Nephron (organoid): ENCODE data around the gene CCDC30.

Experiments
- H3K27ac Mint-ChIP-seq, 3 experiments: 2 replicates each; pipeline ENCODE4 v1.8.0; 2020; ENCODE audit warnings: mixed read lengths in 3 of 3, mild to moderate bottlenecking in 2 of 3, moderate library complexity in 1 of 3
- H3K27me3 Mint-ChIP-seq: 2 replicates; pipeline ENCODE4 v1.8.0; 2021; ENCODE audit warnings: low read depth, mild to moderate bottlenecking, moderate library complexity, mixed read lengths
- H3K36me3 Mint-ChIP-seq: 2 replicates; pipeline ENCODE4 v1.8.0; 2020; ENCODE audit warnings: low read depth, mixed read lengths
- H3K4me1 Mint-ChIP-seq: 2 replicates; pipeline ENCODE4 v1.8.0; 2020; ENCODE audit warnings: mixed read lengths
- H3K4me3 Mint-ChIP-seq, 3 experiments: 2 replicates each; pipeline ENCODE4 v1.8.0; 2020; ENCODE audit warnings: mild to moderate bottlenecking in 3 of 3, mixed read lengths in 3 of 3, moderate library complexity in 2 of 3
- H3K9me3 Mint-ChIP-seq: 2 replicates; pipeline ENCODE4 v1.8.0; 2020; ENCODE audit warnings: mixed read lengths
- CTCF ChIP-seq, 3 experiments: fragments of 200-600 bp; sonication (generic); IDR thresholded peaks; one replicate each; pipeline ENCODE4 v1.5.0; 2021; ENCODE audit warnings: antibody characterized with exemption in 3 of 3; ENCODE audit not compliant: unreplicated experiment in 3 of 3

The CCDC30 gene

GRCh38 chr1:42657981-42658876, 195.1 kb downstream of the CCDC30 start, which contains the start of gene PPIH:
PPIH (plus strand) TSS chr1:42658423; CDS start chr1:42658447, 24 bp downstream.
- Mint-ChIP-seq H3K9me3 (no peaks in the 10 kb centered on the region), H3K27ac (peak within 1 kb of the TSS; percentile 56 to 96 (median 86)), H3K4me1 (peaks cover 27% of the 10 kb centered on the region), H3K4me3 (peak within 1 kb of the TSS; percentile 93 to 99 (median 99)), H3K27me3 (no peaks in the 10 kb centered on the region), H3K36me3 (peaks cover 21% of the 10 kb centered on the region)
- peak in 2 of 3 experiments; percentile 23 to 41 for TF ChIP-seq CTCF (IDR thresholded peaks at IDR 0.05; ENCODE audit: unreplicated experiment in 3 of 3)

- Mint-ChIP-seq H3K4me1 (peaks cover 27% of the 10 kb centered on the region), H3K9me3 (no peaks in the 10 kb centered on the region), H3K27me3 (no peaks in the 10 kb centered on the region), H3K27ac (peak overlapping the region; percentile 56 to 96 (median 86)), H3K4me3 (peak overlapping the region; percentile 93 to 99 (median 99)), H3K36me3 (peaks cover 26% of the 10 kb centered on the region)
- TF ChIP-seq CTCF (IDR thresholded peaks at IDR 0.05; ENCODE audit: unreplicated experiment in 3 of 3), result no peak
These were observed 195.8 kb downstream of the CCDC30 start for GRCh38 chr1:42658877-42659337.

- peaks cover 27% of the 10 kb centered on the region for H3K4me1 Mint-ChIP-seq
- peak overlapping the region; percentile 93 to 99 (median 99) for H3K4me3 Mint-ChIP-seq
- peaks cover 40% of the 10 kb centered on the region for H3K36me3 Mint-ChIP-seq
- no peak for TF ChIP-seq CTCF (IDR thresholded peaks at IDR 0.05; ENCODE audit: unreplicated experiment in 3 of 3)
- no peaks in the 10 kb centered on the region for H3K27me3 Mint-ChIP-seq
- H3K27ac Mint-ChIP-seq, result no peak overlapping the region
- H3K9me3 Mint-ChIP-seq, result no peaks in the 10 kb centered on the region
These were observed 197.9 kb downstream of the CCDC30 start for GRCh38 chr1:42660907-42661500.

- Mint-ChIP-seq H3K9me3 (no peaks in the 10 kb centered on the region), H3K27me3 (no peaks in the 10 kb centered on the region), H3K27ac (peak overlapping the region; percentile 69 to 93 (median 92)), H3K4me1 (no peaks in the 10 kb centered on the region), H3K4me3 (no peak overlapping the region), H3K36me3 (peaks cover 61% of the 10 kb centered on the region)
- no peak for TF ChIP-seq CTCF (IDR thresholded peaks at IDR 0.05; ENCODE audit: unreplicated experiment in 3 of 3)
These were observed 206.8 kb downstream of the CCDC30 start for GRCh38 chr1:42669936-42670335.

GRCh38 chr1:42670425-42670824, 207.3 kb downstream of the CCDC30 start:
- Mint-ChIP-seq H3K4me3 (no peak overlapping the region), H3K27me3 (no peaks in the 10 kb centered on the region), H3K9me3 (no peaks in the 10 kb centered on the region), H3K27ac (peak overlapping the region; percentile 69 to 93 (median 92)), H3K36me3 (peaks cover 65% of the 10 kb centered on the region), H3K4me1 (no peaks in the 10 kb centered on the region)
- TF ChIP-seq CTCF (IDR thresholded peaks at IDR 0.05; ENCODE audit: unreplicated experiment in 3 of 3), result no peak
